Endothelial cell of umbilical vein (primary cell): ENCODE results near the gene RPL10L. TPM values are rescaled to one million over a fixed set of nuclear protein-coding genes. Genes with fewer than 3 reads are reported as not detected.

ENCODE experiments used
- BruUV-seq: library from RNA; stranded (reverse); fragments of 400-500 nt; replicated peaks from 2 replicates; lab custom pipeline; 2021; lab: Mats Ljungman, UMichigan
- CTCF ChIA-PET: fragments of 300-600, 350-600 bp; sonication (Branson Sonifier 250); formaldehyde crosslinking; loops from one replicate; lab custom pipeline; 2021; ENCODE audit warnings: antibody characterized with exemption, inconsistent platforms; lab: Charles Lee
- POLR2A ChIA-PET: fragments of 300-600, 350-600 bp; sonication (Branson Sonifier 250); formaldehyde crosslinking; loops from one replicate; lab custom pipeline; 2021; ENCODE audit warnings: antibody characterized with exemption, inconsistent platforms; lab: Charles Lee
- DNase-seq: peaks from one replicate; pipeline ENCODE4 v3.0.0-alpha.2; 2011; ENCODE audit warnings: low read depth, low spot score
- FAIRE-seq: peaks from 2 replicates; lab custom pipeline; 2011; peaks lifted over from hg19 to GRCh38; lab: Jason Lieb, UNC
- H2AFZ ChIP-seq: 2 replicates; pipeline ENCODE4 v1.6.0; 2012; ENCODE audit warnings: low read depth, low read length, control low read depth, inconsistent platforms
- H3K27ac ChIP-seq: 2 replicates; pipeline ENCODE4 v1.5.1; 2011; ENCODE audit warnings: low read depth, mild to moderate bottlenecking, control low read depth, low read length, moderate library complexity; ENCODE audit not compliant: insufficient read depth
- H3K27me3 ChIP-seq, 2 experiments: 2 replicates each; pipeline versions ENCODE4 v1.6.0 to v1.6.1; 2011; ENCODE audit warnings: low read length in 2 of 2, mixed read lengths in 1 of 2; ENCODE audit not compliant: control insufficient read depth in 2 of 2, insufficient read depth in 2 of 2
- H3K36me3 ChIP-seq, 2 experiments: 2 replicates in 1 of 2; 3 replicates in 1 of 2; pipeline ENCODE4 v1.5.1; 2011; ENCODE audit warnings: low read length in 2 of 2, mild to moderate bottlenecking in 1 of 2, moderate library complexity in 1 of 2; ENCODE audit not compliant: control insufficient read depth in 2 of 2, insufficient read depth in 2 of 2; ENCODE audit errors: extremely low read depth in 1 of 2
- H3K4me1 ChIP-seq: 3 replicates; pipeline ENCODE4 v1.5.1; 2011; ENCODE audit warnings: mild to moderate bottlenecking, low read length; ENCODE audit not compliant: control insufficient read depth, insufficient read depth; ENCODE audit errors: extremely low read depth
- H3K4me2 ChIP-seq: 2 replicates; pipeline ENCODE4 v1.6.1; 2011; ENCODE audit warnings: low read length, control low read depth, mixed read lengths; ENCODE audit not compliant: insufficient read depth
- H3K4me3 ChIP-seq, 3 experiments: fragments of 200-600 bp in 1 of 3; sonication (generic), shearing (Covaris generic) in 1 of 3; replicated peaks in 1 of 3; 2 replicates each; pipeline ENCODE4 v1.5.1; 2011 to 2016; ENCODE audit warnings: control low read depth in 3 of 3, low read length in 3 of 3, mild to moderate bottlenecking in 2 of 3, inconsistent platforms in 1 of 3, low read depth in 1 of 3, moderate library complexity in 1 of 3; ENCODE audit not compliant: insufficient read depth in 1 of 3
- H3K79me2 ChIP-seq: 2 replicates; pipeline ENCODE4 v1.6.0; 2012; ENCODE audit warnings: low read length, inconsistent platforms; ENCODE audit not compliant: control insufficient read depth, insufficient read depth
- H3K9ac ChIP-seq: replicated peaks from 2 replicates; pipeline ENCODE3; 2011; ENCODE audit warnings: low read length, control low read depth; ENCODE audit not compliant: insufficient read depth; ENCODE audit errors: extremely low read depth
- H3K9me1 ChIP-seq: replicated peaks from 3 replicates; pipeline ENCODE4 v1.6.0; 2011; ENCODE audit warnings: mild to moderate bottlenecking, low read length; ENCODE audit not compliant: control insufficient read depth, insufficient read depth; ENCODE audit errors: extremely low read depth
- H3K9me3 ChIP-seq: replicated peaks from 2 replicates; pipeline ENCODE4 v1.5.1; 2012; ENCODE audit warnings: low read length, inconsistent platforms; ENCODE audit not compliant: control insufficient read depth, insufficient read depth
- H4K20me1 ChIP-seq: replicated peaks from 2 replicates; pipeline ENCODE3; 2011; ENCODE audit warnings: mild to moderate bottlenecking, low read length; ENCODE audit not compliant: control insufficient read depth, insufficient read depth; ENCODE audit errors: extremely low read depth
- EZH2 ChIP-seq: IDR thresholded peaks from 2 replicates; pipeline ENCODE4 v1.6.1; 2012; ENCODE audit warnings: borderline replicate concordance, low read depth, mild to moderate bottlenecking, moderate library complexity, low read length, inconsistent platforms; ENCODE audit not compliant: severe bottlenecking
- FOS ChIP-seq: IDR thresholded peaks from 2 replicates; pipeline ENCODE4 v1.6.1; 2011; ENCODE audit warnings: mild to moderate bottlenecking, low read length, moderate library complexity, borderline replicate concordance; ENCODE audit not compliant: insufficient read depth
- GATA2 ChIP-seq: IDR thresholded peaks from 2 replicates; pipeline ENCODE4 v1.7.0; 2011; ENCODE audit warnings: low read depth, mild to moderate bottlenecking, moderate library complexity, mixed read lengths, low read length; ENCODE audit not compliant: insufficient read length, insufficient read depth
- JUN ChIP-seq: IDR thresholded peaks from 2 replicates; pipeline ENCODE4 v1.6.1; 2011; ENCODE audit warnings: borderline replicate concordance, low read depth; ENCODE audit not compliant: insufficient read length, insufficient read depth
- MYC ChIP-seq: IDR thresholded peaks from one replicate; pipeline ENCODE4 v1.6.1; 2011; ENCODE audit warnings: mild to moderate bottlenecking, low read depth, low read length
- POLR2A ChIP-seq: IDR thresholded peaks from 2 replicates; pipeline ENCODE4 v1.6.1; 2012; ENCODE audit warnings: low read depth, mild to moderate bottlenecking, control low read depth, low read length
- POLR2AphosphoS5 ChIP-seq: IDR thresholded peaks from 2 replicates; pipeline ENCODE4 v1.6.1; 2012; ENCODE audit warnings: low read depth, mild to moderate bottlenecking, control low read depth, low read length, moderate library complexity; ENCODE audit not compliant: insufficient read depth
- dilution Hi-C: fragments of 300-500 bp; cut with MboI; formaldehyde crosslinking; loops from one replicate; pipeline ENCODE4 v1.15.0; 2019; ENCODE audit warnings: low sequenced_read_pairs; ENCODE audit not compliant: extremely low pct_ligation_motif_present
- intact Hi-C: fragments of 100-400 bp; cut with micrococcal nuclease; formaldehyde crosslinking; loops from one replicate; pipeline ENCODE4 v1.10.0; 2022
- polyA plus RNA-seq, 4 experiments: library from polyadenylated mRNA; depleted of rRNA in 3 of 4; stranded (reverse) in 3 of 4; unstranded in 1 of 4; fragments of >200 nt; gene quantifications; 2 replicates each; pipeline versions ENCODE4 v1.2.1 to v1.2.3, GENCODE V29; 2011 to 2012; ENCODE audit warnings: missing spikeins in 1 of 4
- total RNA-seq: library from RNA; stranded (reverse); gene quantifications from 2 replicates; pipeline ENCODE4 v1.2.3, GENCODE V29; 2021
- TF ChIP-seq, protein P1 (sequence below): IDR thresholded peaks from 2 replicates; pipeline ENCODE4 v1.6.1; 2011; ENCODE audit not compliant: insufficient read depth, insufficient read length
- TF ChIP-seq, protein P2 (sequence below), 2 donors: IDR thresholded peaks; 1 replicate in 1 of 2; 2 replicates in 1 of 2; pipeline ENCODE4 v1.5.1; 2011; ENCODE audit warnings: low read length in 2 of 2, mild to moderate bottlenecking in 2 of 2, moderate library complexity in 2 of 2, control low read depth in 1 of 2, inconsistent platforms in 1 of 2, low read depth in 1 of 2; ENCODE audit not compliant: insufficient read depth in 1 of 2; ENCODE audit errors: extremely low read depth in 1 of 2

The RPL10L gene
- total and polyA plus RNA-seq, 2 donors (not counting 3 experiments of a cell fraction or from before 2014, with no cell fraction given), result not detected

DNA sequence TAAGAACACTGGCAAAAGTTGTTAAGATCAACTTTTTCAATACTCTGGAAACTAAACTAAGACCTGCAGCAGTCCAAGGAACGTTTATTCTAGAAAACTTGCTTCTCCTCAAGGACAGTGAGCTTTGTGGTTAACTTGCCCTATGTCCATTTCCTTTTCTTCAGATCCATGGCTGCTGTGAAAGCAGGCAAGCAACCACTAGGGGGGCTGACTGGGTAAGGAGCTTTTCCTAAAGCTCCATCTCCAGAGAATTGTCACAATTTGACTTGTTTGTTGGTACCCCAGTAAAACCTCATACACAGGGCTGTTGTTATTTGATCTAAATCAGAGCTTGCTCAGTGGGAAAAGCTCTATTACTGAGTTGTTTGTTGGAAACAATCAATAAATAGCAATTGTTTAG, 10.1 kb upstream of the RPL10L start:
- dilution Hi-C loops, result no loop called here
- CTCF ChIA-PET, result interaction anchor here (1.1 to 1.2 kb wide), 2 partner anchors 9 to 13 kb away, joined by 3 read pairs; no protein-coding TSS in a partner anchor

More for the DNA sequence above, 10.1 kb upstream of the RPL10L start:
- no TSS peak for BruUV-seq
- Histone ChIP-seq H3K36me3 (no peaks in the 10 kb centered on the region), H3K79me2 (no peaks in the 10 kb centered on the region), H3K9ac (no peak overlapping the region), H3K9me3 (no peaks in the 10 kb centered on the region), H3K4me2 (no peak overlapping the region), H3K4me1 (no peaks in the 10 kb centered on the region), H3K4me3 (no peak overlapping the region), H4K20me1 (no peaks in the 10 kb centered on the region), H3K27ac (no peak overlapping the region), H3K27me3 (no peaks in the 10 kb centered on the region), H2AFZ (no peak overlapping the region), H3K9me1 (no peaks in the 10 kb centered on the region)
- DNase-seq, result no peak
- POLR2A ChIA-PET, result no interaction called here
- intact Hi-C loops, result no loop called here
- TF ChIP-seq, protein P1, sequence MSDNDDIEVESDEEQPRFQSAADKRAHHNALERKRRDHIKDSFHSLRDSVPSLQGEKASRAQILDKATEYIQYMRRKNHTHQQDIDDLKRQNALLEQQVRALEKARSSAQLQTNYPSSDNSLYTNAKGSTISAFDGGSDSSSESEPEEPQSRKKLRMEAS, result no peak
- TF ChIP-seq, protein P2, sequence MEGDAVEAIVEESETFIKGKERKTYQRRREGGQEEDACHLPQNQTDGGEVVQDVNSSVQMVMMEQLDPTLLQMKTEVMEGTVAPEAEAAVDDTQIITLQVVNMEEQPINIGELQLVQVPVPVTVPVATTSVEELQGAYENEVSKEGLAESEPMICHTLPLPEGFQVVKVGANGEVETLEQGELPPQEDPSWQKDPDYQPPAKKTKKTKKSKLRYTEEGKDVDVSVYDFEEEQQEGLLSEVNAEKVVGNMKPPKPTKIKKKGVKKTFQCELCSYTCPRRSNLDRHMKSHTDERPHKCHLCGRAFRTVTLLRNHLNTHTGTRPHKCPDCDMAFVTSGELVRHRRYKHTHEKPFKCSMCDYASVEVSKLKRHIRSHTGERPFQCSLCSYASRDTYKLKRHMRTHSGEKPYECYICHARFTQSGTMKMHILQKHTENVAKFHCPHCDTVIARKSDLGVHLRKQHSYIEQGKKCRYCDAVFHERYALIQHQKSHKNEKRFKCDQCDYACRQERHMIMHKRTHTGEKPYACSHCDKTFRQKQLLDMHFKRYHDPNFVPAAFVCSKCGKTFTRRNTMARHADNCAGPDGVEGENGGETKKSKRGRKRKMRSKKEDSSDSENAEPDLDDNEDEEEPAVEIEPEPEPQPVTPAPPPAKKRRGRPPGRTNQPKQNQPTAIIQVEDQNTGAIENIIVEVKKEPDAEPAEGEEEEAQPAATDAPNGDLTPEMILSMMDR (IDR thresholded peaks at IDR 0.05; ENCODE audit: extremely low read depth in 1 of 2, insufficient read depth in 1 of 2, low read depth in 1 of 2, low read length in 2 of 2), result no peak
- no peak for TF ChIP-seq MYC
- no peak for TF ChIP-seq FOS
- no peak for TF ChIP-seq GATA2
- no peak for TF ChIP-seq POLR2A
- no peak for TF ChIP-seq JUN
- no peak for TF ChIP-seq POLR2AphosphoS5
- no peak for TF ChIP-seq EZH2
- FAIRE-seq, result no peak
